ENCODE results near the gene IDH1.
"Not testable (repeated sequence)": the region's sequence is repeated elsewhere in the genome, so short reads cannot be mapped to it uniquely, and the experiment has no call there.

IDH1 gene

GRCh38 chr2:208254871-208255556, at the start of gene IDH1:
IDH1 (minus strand) TSS chr2:208255071; CDS start chr2:208251551, 3,520 bp downstream.
- DNase-seq: peak; percentile 87 to 91

- DNase-seq: no peak
Measured at GRCh38 chr2:208304157-208304556, 49.3 kb upstream of the IDH1 start.

- no peak for DNase-seq
Measured at GRCh38 chr2:208300847-208301618, 46.2 kb upstream of the IDH1 start.

- DNase-seq: no peak
Measured at GRCh38 chr2:208297961-208298360, 43.1 kb upstream of the IDH1 start.

- DNase-seq: no peak
Measured at GRCh38 chr2:208296610-208297009, 41.7 kb upstream of the IDH1 start.

- no peak for DNase-seq
Measured at GRCh38 chr2:208295834-208296233, 41.0 kb upstream of the IDH1 start.

GRCh38 chr2:208294482-208295024, 39.7 kb upstream of the IDH1 start:
- no peak for DNase-seq

- DNase-seq: no peak
Measured at GRCh38 chr2:208285853-208286252, 31.0 kb upstream of the IDH1 start.

- no peak for DNase-seq
Measured at GRCh38 chr2:208280933-208281332, 26.1 kb upstream of the IDH1 start.

GRCh38 chr2:208280234-208280633, 25.4 kb upstream of the IDH1 start:
- no peak for DNase-seq

- no peak for DNase-seq
Measured at GRCh38 chr2:208279236-208279635, 24.4 kb upstream of the IDH1 start.

- DNase-seq: no peak
Measured at GRCh38 chr2:208278549-208278948, 23.7 kb upstream of the IDH1 start.

- no peak for DNase-seq
Measured at GRCh38 chr2:208274748-208275147, 19.9 kb upstream of the IDH1 start.

GRCh38 chr2:208269091-208269490, 14.2 kb upstream of the IDH1 start:
- DNase-seq: no peak

- DNase-seq: no peak
Measured at GRCh38 chr2:208268156-208268952, 13.5 kb upstream of the IDH1 start.

GRCh38 chr2:208267526-208267925, 12.7 kb upstream of the IDH1 start:
- not testable (repeated sequence) for DNase-seq

GRCh38 chr2:208266936-208267335, 12.1 kb upstream of the IDH1 start:
- DNase-seq: no peak

GRCh38 chr2:208266553-208266893, 11.7 kb upstream of the IDH1 start:
- no peak for DNase-seq

- DNase-seq: peak; percentile 88 to 89
Measured at GRCh38 chr2:208265801-208266552, 11.1 kb upstream of the IDH1 start, which contains the start of gene PIKFYVE. PIKFYVE (plus strand) TSS chr2:208266255; CDS start chr2:208271520, 5,265 bp downstream.

GRCh38 chr2:208265371-208265800, 10.5 kb upstream of the IDH1 start:
- DNase-seq: peak; percentile 44 to 55

GRCh38 chr2:208256849-208257813, 2.3 kb upstream of the IDH1 start:
- DNase-seq: not testable (repeated sequence)

Measured in CD4-positive, alpha-beta T cell treated with Interleukin-1 beta for 1 hour (primary cell).